ENCODE results near the gene SASS6.

DNA sequence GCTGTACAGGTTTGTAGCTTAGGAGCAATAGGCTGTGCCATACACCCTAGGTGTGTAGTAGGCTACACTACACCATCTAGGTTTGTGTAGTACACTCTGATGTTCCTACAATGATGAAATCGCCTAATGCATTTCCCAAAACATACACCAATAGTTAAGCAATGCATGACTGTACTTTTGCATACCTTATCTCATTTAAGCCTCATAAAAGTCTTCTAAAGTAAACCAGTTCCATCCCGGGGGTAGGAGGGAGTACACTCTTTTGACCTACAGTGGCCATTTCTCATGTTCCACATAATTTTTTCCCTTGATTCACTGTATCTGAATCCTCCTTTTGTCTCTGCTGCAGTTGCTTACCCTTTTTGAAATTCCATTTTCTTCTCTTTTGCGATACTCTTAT lies 12.4 kb upstream of the SASS6 start:
- TF ChIP-seq, protein P1, sequence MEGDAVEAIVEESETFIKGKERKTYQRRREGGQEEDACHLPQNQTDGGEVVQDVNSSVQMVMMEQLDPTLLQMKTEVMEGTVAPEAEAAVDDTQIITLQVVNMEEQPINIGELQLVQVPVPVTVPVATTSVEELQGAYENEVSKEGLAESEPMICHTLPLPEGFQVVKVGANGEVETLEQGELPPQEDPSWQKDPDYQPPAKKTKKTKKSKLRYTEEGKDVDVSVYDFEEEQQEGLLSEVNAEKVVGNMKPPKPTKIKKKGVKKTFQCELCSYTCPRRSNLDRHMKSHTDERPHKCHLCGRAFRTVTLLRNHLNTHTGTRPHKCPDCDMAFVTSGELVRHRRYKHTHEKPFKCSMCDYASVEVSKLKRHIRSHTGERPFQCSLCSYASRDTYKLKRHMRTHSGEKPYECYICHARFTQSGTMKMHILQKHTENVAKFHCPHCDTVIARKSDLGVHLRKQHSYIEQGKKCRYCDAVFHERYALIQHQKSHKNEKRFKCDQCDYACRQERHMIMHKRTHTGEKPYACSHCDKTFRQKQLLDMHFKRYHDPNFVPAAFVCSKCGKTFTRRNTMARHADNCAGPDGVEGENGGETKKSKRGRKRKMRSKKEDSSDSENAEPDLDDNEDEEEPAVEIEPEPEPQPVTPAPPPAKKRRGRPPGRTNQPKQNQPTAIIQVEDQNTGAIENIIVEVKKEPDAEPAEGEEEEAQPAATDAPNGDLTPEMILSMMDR (conservative IDR thresholded peaks at IDR 0.05; ENCODE audit: low read length), result no peak
- no peak for TF ChIP-seq EZH2phosphoT487 (IDR thresholded peaks at IDR 0.05; ENCODE audit: borderline replicate concordance, low read depth, low read length)
